ENCODE data around the gene MTMR12.

- TF ChIP-seq CTCF (IDR thresholded peaks at IDR 0.05 in 8 of 11, conservative IDR thresholded peaks at IDR 0.05 in 3 of 11) = no peak
- no peak for TF ChIP-seq POLR2A (IDR thresholded peaks at IDR 0.05)
Observed at GRCh38 chr5:32279786-32280185, 33.0 kb downstream of the MTMR12 start.
